ENCODE data around the gene LIN52. TPM values are rescaled to one million over a fixed set of nuclear protein-coding genes. Genes with fewer than 3 reads are reported as not detected.

LIN52 gene
- total and polyA plus RNA-seq, 4 donors, result 3.8 to 9.9 (median 5.3) TPM

DNA sequence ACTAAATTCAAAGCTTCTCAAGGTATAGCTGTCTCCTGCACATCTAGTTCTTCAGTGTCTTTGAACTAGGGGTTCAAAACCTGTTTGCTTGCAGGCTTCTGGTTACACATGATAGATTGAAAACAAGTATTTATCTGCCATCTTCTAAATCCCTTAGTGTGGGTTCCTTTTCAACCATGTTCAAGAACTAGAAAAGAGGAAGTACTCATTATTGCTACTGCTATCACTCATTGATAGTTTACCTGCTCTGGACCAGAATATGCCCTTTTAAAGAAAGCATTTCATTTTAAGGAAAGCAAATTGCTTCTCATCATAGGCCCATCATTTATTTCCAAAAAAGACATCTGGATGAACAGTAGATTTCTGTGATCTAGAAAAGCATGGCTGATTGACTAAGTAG is 117.4 kb downstream of the LIN52 start:
- H3K27ac ChIP-seq (ENCODE audit: low read depth in 1 of 2, low read length in 2 of 2), result no peak overlapping the region
- H3K36me3 ChIP-seq (ENCODE audit: control insufficient read depth in 4 of 4, insufficient read depth in 3 of 4, low read depth in 1 of 4, low read length in 3 of 4), result peaks cover 0 to 16% (median 7%) of the 10 kb centered on the region in 4 donors
- H3K9me3 ChIP-seq (ENCODE audit: control insufficient read depth in 4 of 4, low read length in 3 of 4), result no peaks in the 10 kb centered on the region
- no peaks in the 10 kb centered on the region for H3K4me1 ChIP-seq (ENCODE audit: control insufficient read depth in 4 of 4, insufficient read depth in 4 of 4, low read length in 3 of 4)
- no peak overlapping the region for H3K4me3 ChIP-seq (ENCODE audit: low read depth in 1 of 3, low read length in 3 of 3)
- H3K9ac ChIP-seq (ENCODE audit: low read depth in 1 of 2, low read length in 2 of 2), result no peak overlapping the region
- DNase-seq (ENCODE audit: low spot score), result no peak
- TF ChIP-seq YY1 (IDR thresholded peaks at IDR 0.05) (no peak), EGR1 (IDR thresholded peaks at IDR 0.05; ENCODE audit: low read depth in 2 of 2) (no peak), TAF1 (conservative IDR thresholded peaks at IDR 0.05) (no peak), REST (IDR thresholded peaks at IDR 0.05) (no peak), SP1 (IDR thresholded peaks at IDR 0.05) (no peak), FOXA2 (IDR thresholded peaks at IDR 0.05) (no peak), ZBTB33 (IDR thresholded peaks at IDR 0.05) (no peak), FOXA1 (IDR thresholded peaks at IDR 0.05) (no peak), JUND (IDR thresholded peaks at IDR 0.05) (no peak), RAD21 (IDR thresholded peaks at IDR 0.05) (no peak), HNF4A (conservative IDR thresholded peaks at IDR 0.05) (no peak), HNF4G (IDR thresholded peaks at IDR 0.05) (no peak), MAX (IDR thresholded peaks at IDR 0.05) (no peak), RXRA (IDR thresholded peaks at IDR 0.05) (no peak), CTCF (IDR thresholded peaks at IDR 0.05; ENCODE audit: low read depth, low read length, missing input control) (no peak), NR2F2 (IDR thresholded peaks at IDR 0.05) (no peak), ATF3 (IDR thresholded peaks at IDR 0.05) (no peak)
- H3K27me3 ChIP-seq (ENCODE audit: control insufficient read depth in 4 of 4, insufficient read depth in 4 of 4, low read length in 3 of 4), result no peaks in the 10 kb centered on the region

- H3K9ac ChIP-seq (ENCODE audit: low read depth in 1 of 2, low read length in 2 of 2), result no peak overlapping the region
- H3K4me3 ChIP-seq (ENCODE audit: low read depth in 1 of 3, low read length in 3 of 3), result no peak overlapping the region
- H3K36me3 ChIP-seq (ENCODE audit: control insufficient read depth in 4 of 4, insufficient read depth in 3 of 4, low read depth in 1 of 4, low read length in 3 of 4), result peaks cover 0 to 16% (median 7%) of the 10 kb centered on the region in 4 donors
- H3K4me1 ChIP-seq (ENCODE audit: control insufficient read depth in 4 of 4, insufficient read depth in 4 of 4, low read length in 3 of 4), result no peaks in the 10 kb centered on the region
- no peak for DNase-seq (ENCODE audit: low spot score)
- no peak overlapping the region for H3K27ac ChIP-seq (ENCODE audit: low read depth in 1 of 2, low read length in 2 of 2)
- no peaks in the 10 kb centered on the region for H3K9me3 ChIP-seq (ENCODE audit: control insufficient read depth in 4 of 4, low read length in 3 of 4)
- H3K27me3 ChIP-seq (ENCODE audit: control insufficient read depth in 4 of 4, insufficient read depth in 4 of 4, low read length in 3 of 4), result no peaks in the 10 kb centered on the region
- TF ChIP-seq TAF1 (conservative IDR thresholded peaks at IDR 0.05), result no peak
- WGBS, result 99% methylated on average over 8 of the region's 8 CpGs
Observed at GRCh38 chr14:74203639-74204038, 118.9 kb downstream of the LIN52 start.

All from liver (tissue), 9 donors.